H9 (cell line): Measurements from ENCODE around the gene FAM174C. TPM values are rescaled to one million over a fixed set of nuclear protein-coding genes. Genes with fewer than 3 reads are reported as not detected.

ENCODE experiments used
- DNase-seq: peaks from one replicate; pipeline ENCODE4 v3.0.0-alpha.2; 2017
- H2AFZ ChIP-seq: one replicate; pipeline ENCODE4 v1.6.1; 2013; ENCODE audit warnings: mild to moderate bottlenecking, low read length, control low read depth, moderate library complexity
- H2AK5ac ChIP-seq: 2 replicates; pipeline ENCODE4 v1.6.1; 2013; ENCODE audit warnings: low read length, control low read depth, mixed read lengths; ENCODE audit not compliant: insufficient read length
- H2BK120ac ChIP-seq: one replicate; pipeline ENCODE4 v1.6.1; 2013; ENCODE audit warnings: low read depth, mild to moderate bottlenecking, low read length, control low read depth, inconsistent platforms; ENCODE audit not compliant: poor library complexity, severe bottlenecking
- H2BK12ac ChIP-seq: 2 replicates; pipeline ENCODE4 v1.6.1; 2013; ENCODE audit warnings: low read length, control low read depth, mixed read lengths, low read depth; ENCODE audit not compliant: insufficient read length
- H2BK15ac ChIP-seq: 2 replicates; pipeline ENCODE4 v1.6.1; 2013; ENCODE audit warnings: low read depth, low read length, control low read depth
- H2BK20ac ChIP-seq: one replicate; pipeline ENCODE4 v1.6.1; 2013; ENCODE audit warnings: low read depth, mild to moderate bottlenecking, low read length, control low read depth, inconsistent platforms; ENCODE audit not compliant: poor library complexity, severe bottlenecking
- H2BK5ac ChIP-seq: 2 replicates; pipeline ENCODE4 v1.6.1; 2013; ENCODE audit warnings: low read length, control low read depth, mixed read lengths; ENCODE audit not compliant: insufficient read length
- H3K14ac ChIP-seq: 2 replicates; pipeline ENCODE4 v1.6.1; 2013; ENCODE audit warnings: low read length, control low read depth; ENCODE audit not compliant: insufficient read depth
- H3K18ac ChIP-seq: 2 replicates; pipeline ENCODE4 v1.6.1; 2013; ENCODE audit warnings: low read depth, mild to moderate bottlenecking, mixed read lengths, low read length, control low read depth; ENCODE audit not compliant: insufficient read length
- H3K23ac ChIP-seq: 2 replicates; pipeline ENCODE4 v1.6.1; 2013; ENCODE audit warnings: low read length, control low read depth, mixed read lengths, low read depth; ENCODE audit not compliant: insufficient read length
- H3K23me2 ChIP-seq: 2 replicates; pipeline ENCODE4 v1.6.1; 2013; ENCODE audit warnings: low read depth, mild to moderate bottlenecking, mixed read lengths, low read length, control low read depth; ENCODE audit not compliant: insufficient read length, poor library complexity, severe bottlenecking
- H3K27ac ChIP-seq: 2 replicates; pipeline ENCODE4 v1.5.1; 2013; ENCODE audit warnings: low read length, control low read depth, mixed read lengths, low read depth; ENCODE audit not compliant: insufficient read length
- H3K27me3 ChIP-seq: 2 replicates; pipeline ENCODE4 v1.6.1; 2013; ENCODE audit warnings: low read length, control low read depth, inconsistent platforms; ENCODE audit not compliant: insufficient read depth
- H3K4ac ChIP-seq: 2 replicates; pipeline ENCODE4 v1.6.1; 2013; ENCODE audit warnings: low read depth, mild to moderate bottlenecking, control low read depth, inconsistent platforms, low read length, moderate library complexity
- H3K4me1 ChIP-seq: 2 replicates; pipeline ENCODE4 v1.6.1; 2013; ENCODE audit warnings: low read length, control low read depth, inconsistent platforms; ENCODE audit not compliant: insufficient read depth
- H3K4me2 ChIP-seq: 2 replicates; pipeline ENCODE4 v1.6.1; 2013; ENCODE audit warnings: low read length, control low read depth, mixed read lengths; ENCODE audit not compliant: insufficient read length, insufficient read depth
- H3K56ac ChIP-seq: 2 replicates; pipeline ENCODE4 v1.6.1; 2013; ENCODE audit warnings: low read depth, mild to moderate bottlenecking, mixed read lengths, low read length, control low read depth; ENCODE audit not compliant: insufficient read length
- H3K79me1 ChIP-seq: 2 replicates; pipeline ENCODE4 v1.6.1; 2013; ENCODE audit warnings: low read depth, mild to moderate bottlenecking, moderate library complexity, low read length, control low read depth, inconsistent platforms; ENCODE audit not compliant: insufficient read depth, poor library complexity, severe bottlenecking
- H3K79me2 ChIP-seq: 2 replicates; pipeline ENCODE4 v1.6.1; 2013; ENCODE audit warnings: low read length, control low read depth, inconsistent platforms; ENCODE audit not compliant: insufficient read depth
- H3K9ac ChIP-seq: 2 replicates; pipeline ENCODE4 v1.6.1; 2013; ENCODE audit warnings: low read length, control low read depth, mixed read lengths; ENCODE audit not compliant: insufficient read length; ENCODE audit errors: extremely low read depth
- H3K9me3 ChIP-seq: one replicate; pipeline ENCODE4 v1.6.1; 2013; ENCODE audit warnings: low read depth, low read length, inconsistent platforms; ENCODE audit not compliant: control insufficient read depth
- H3T11ph ChIP-seq: one replicate; pipeline ENCODE4 v1.6.1; 2013; ENCODE audit warnings: mild to moderate bottlenecking, low read length, control low read depth, inconsistent platforms
- H4K20me1 ChIP-seq: one replicate; pipeline ENCODE4 v1.6.1; 2013; ENCODE audit not compliant: control insufficient read depth, insufficient read length, insufficient read depth
- H4K5ac ChIP-seq: 2 replicates; pipeline ENCODE4 v1.6.1; 2013; ENCODE audit warnings: low read depth, mild to moderate bottlenecking, mixed read lengths, low read length, control low read depth; ENCODE audit not compliant: insufficient read length
- H4K8ac ChIP-seq: replicated peaks from 2 replicates; pipeline ENCODE4 v1.6.1; 2013; ENCODE audit warnings: low read length, control low read depth, mixed read lengths, low read depth; ENCODE audit not compliant: insufficient read length
- H4K91ac ChIP-seq: 2 replicates; pipeline ENCODE4 v1.6.1; 2013; ENCODE audit warnings: low read depth, mild to moderate bottlenecking, moderate library complexity, mixed read lengths, low read length, control low read depth; ENCODE audit not compliant: insufficient read length
- H3K27ac Mint-ChIP-seq, 3 experiments: 2 replicates in 2 of 3; 3 replicates in 1 of 3; pipeline ENCODE4 v1.8.0; 2020 to 2021; ENCODE audit warnings: mixed read lengths in 3 of 3, mild to moderate bottlenecking in 1 of 3, moderate library complexity in 1 of 3
- H3K27me3 Mint-ChIP-seq: 2 replicates; pipeline ENCODE4 v1.8.0; 2021; ENCODE audit warnings: low read depth, mild to moderate bottlenecking, moderate library complexity, mixed read lengths
- H3K36me3 Mint-ChIP-seq, 3 experiments: 2 replicates in 2 of 3; 3 replicates in 1 of 3; pipeline ENCODE4 v1.8.0; 2020 to 2021; ENCODE audit warnings: low read depth in 3 of 3, mixed read lengths in 3 of 3; ENCODE audit not compliant: insufficient read depth in 1 of 3
- H3K4me1 Mint-ChIP-seq, 2 experiments: 2 replicates each; pipeline ENCODE4 v1.8.0; 2020; ENCODE audit warnings: mixed read lengths in 2 of 2
- H3K4me3 Mint-ChIP-seq, 2 experiments: 2 replicates in 1 of 2; 3 replicates in 1 of 2; pipeline ENCODE4 v1.8.0; 2020 to 2021; ENCODE audit warnings: mild to moderate bottlenecking in 2 of 2, mixed read lengths in 2 of 2, moderate library complexity in 1 of 2
- H3K9me3 Mint-ChIP-seq, 2 experiments: 2 replicates in 1 of 2; 3 replicates in 1 of 2; pipeline ENCODE4 v1.8.0; 2020; ENCODE audit warnings: mild to moderate bottlenecking in 2 of 2, mixed read lengths in 2 of 2, moderate library complexity in 1 of 2
- WGBS: extraction: QIAGEN DNeasy Blood & Tissue Kit; methylation state at CpG from one replicate; pipeline ENCODE4 v1.1.7; 2013; ENCODE audit warnings: missing lambda C conversion rate, low lambda C conversion rate, mixed read lengths; ENCODE audit not compliant: insufficient read length; ENCODE audit errors: extremely low coverage; 5-methylcytosine and 5-hydroxymethylcytosine counted together
- total RNA-seq: library from RNA; stranded (reverse); gene quantifications from 2 replicates; pipeline ENCODE4 v1.2.1, GENCODE V29; 2021
- TF ChIP-seq, protein P1 (sequence below): fragments of 200-600 bp; sonication (generic); conservative IDR thresholded peaks from 3 replicates; pipeline ENCODE4 v1.8.0; 2021; ENCODE audit warnings: antibody characterized with exemption, mild to moderate bottlenecking

Gene FAM174C
- total RNA-seq, 1 experiment from 2014 or later = 63.0 TPM

GRCh38 chr19:1244693-1245451, 30.5 kb upstream of the FAM174C start:
- H2BK15ac ChIP-seq = no peak overlapping the region
- TF ChIP-seq, protein P1, sequence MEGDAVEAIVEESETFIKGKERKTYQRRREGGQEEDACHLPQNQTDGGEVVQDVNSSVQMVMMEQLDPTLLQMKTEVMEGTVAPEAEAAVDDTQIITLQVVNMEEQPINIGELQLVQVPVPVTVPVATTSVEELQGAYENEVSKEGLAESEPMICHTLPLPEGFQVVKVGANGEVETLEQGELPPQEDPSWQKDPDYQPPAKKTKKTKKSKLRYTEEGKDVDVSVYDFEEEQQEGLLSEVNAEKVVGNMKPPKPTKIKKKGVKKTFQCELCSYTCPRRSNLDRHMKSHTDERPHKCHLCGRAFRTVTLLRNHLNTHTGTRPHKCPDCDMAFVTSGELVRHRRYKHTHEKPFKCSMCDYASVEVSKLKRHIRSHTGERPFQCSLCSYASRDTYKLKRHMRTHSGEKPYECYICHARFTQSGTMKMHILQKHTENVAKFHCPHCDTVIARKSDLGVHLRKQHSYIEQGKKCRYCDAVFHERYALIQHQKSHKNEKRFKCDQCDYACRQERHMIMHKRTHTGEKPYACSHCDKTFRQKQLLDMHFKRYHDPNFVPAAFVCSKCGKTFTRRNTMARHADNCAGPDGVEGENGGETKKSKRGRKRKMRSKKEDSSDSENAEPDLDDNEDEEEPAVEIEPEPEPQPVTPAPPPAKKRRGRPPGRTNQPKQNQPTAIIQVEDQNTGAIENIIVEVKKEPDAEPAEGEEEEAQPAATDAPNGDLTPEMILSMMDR = no peak
- no peak overlapping the region for H3K14ac ChIP-seq
- H3K23me2 ChIP-seq = peaks cover 1% of the 10 kb centered on the region
- H3K27me3 Mint-ChIP-seq = no peaks in the 10 kb centered on the region; the same call in 1 of the 2 replicates
- no peak overlapping the region for H2BK12ac ChIP-seq
- no peak overlapping the region for H2BK120ac ChIP-seq
- H3K56ac ChIP-seq = no peak overlapping the region
- H3K9me3 ChIP-seq = no peaks in the 10 kb centered on the region
- H3K36me3 Mint-ChIP-seq = peaks cover 0 to 4% (median 0%) of the 10 kb centered on the region in 3 experiments; a peak in 3 of 7 replicates
- H3K4ac ChIP-seq = no peak overlapping the region
- no peaks in the 10 kb centered on the region for H3K79me1 ChIP-seq
- H3K9me3 Mint-ChIP-seq = no peaks in the 10 kb centered on the region; a peak in 1 of 5 replicates
- no peak overlapping the region for H2BK5ac ChIP-seq
- H3K27me3 ChIP-seq = no peaks in the 10 kb centered on the region
- no peak overlapping the region for H2AFZ ChIP-seq
- no peak for DNase-seq
- no peak overlapping the region for H3K23ac ChIP-seq
- H3K27ac ChIP-seq = no peak overlapping the region
- no peak overlapping the region for H4K5ac ChIP-seq
- no peak overlapping the region for H4K91ac ChIP-seq
- H3K9ac ChIP-seq = no peak overlapping the region
- H2BK20ac ChIP-seq = no peak overlapping the region
- no peak overlapping the region for H3K18ac ChIP-seq
- no CpG with 5 or more reads among the region's 31 CpGs for WGBS
- H3K4me3 Mint-ChIP-seq = peak overlapping the region in 1 of 2 experiments; percentile 73; a peak in 3 of 5 replicates
- H2AK5ac ChIP-seq = no peak overlapping the region
- H3K4me1 ChIP-seq = no peaks in the 10 kb centered on the region
- H3T11ph ChIP-seq = no peak overlapping the region
- no peak overlapping the region for H4K8ac ChIP-seq
- H4K20me1 ChIP-seq = no peaks in the 10 kb centered on the region
- no peak overlapping the region for H3K4me2 ChIP-seq
- H3K27ac Mint-ChIP-seq = peak overlapping the region; percentile 89 to 94 (median 92); a peak in 6 of 7 replicates
- peaks cover 5 to 16% of the 10 kb centered on the region in 2 experiments for H3K4me1 Mint-ChIP-seq
- H3K79me2 ChIP-seq = no peaks in the 10 kb centered on the region; the same call in 1 of the 2 replicates
